Subcutaneous adipose tissue (tissue), 4 donors: Measurements from ENCODE around the gene PPM1E. TPM values are rescaled to one million over a fixed set of nuclear protein-coding genes. Genes with fewer than 3 reads are reported as not detected.

Experiments used
- total RNA-seq, 4 donors: library from RNA; depleted of rRNA; stranded (reverse); fragments of >200 nt; gene quantifications; one replicate each; pipeline ENCODE4 v1.1.0, GENCODE V29; 2016
- TF ChIP-seq, protein P1 (sequence below): fragments of 450-650 bp; IDR thresholded peaks from one replicate; pipeline ENCODE4 v1.5.1; 2016; ENCODE audit warnings: low read depth, mild to moderate bottlenecking, control low read depth, antibody characterized with exemption, moderate library complexity

PPM1E gene
- total RNA-seq, 4 donors from 2014 or later = 0.16 to 0.68 (median 0.22) TPM; not detected in 1

- TF ChIP-seq, protein P1, sequence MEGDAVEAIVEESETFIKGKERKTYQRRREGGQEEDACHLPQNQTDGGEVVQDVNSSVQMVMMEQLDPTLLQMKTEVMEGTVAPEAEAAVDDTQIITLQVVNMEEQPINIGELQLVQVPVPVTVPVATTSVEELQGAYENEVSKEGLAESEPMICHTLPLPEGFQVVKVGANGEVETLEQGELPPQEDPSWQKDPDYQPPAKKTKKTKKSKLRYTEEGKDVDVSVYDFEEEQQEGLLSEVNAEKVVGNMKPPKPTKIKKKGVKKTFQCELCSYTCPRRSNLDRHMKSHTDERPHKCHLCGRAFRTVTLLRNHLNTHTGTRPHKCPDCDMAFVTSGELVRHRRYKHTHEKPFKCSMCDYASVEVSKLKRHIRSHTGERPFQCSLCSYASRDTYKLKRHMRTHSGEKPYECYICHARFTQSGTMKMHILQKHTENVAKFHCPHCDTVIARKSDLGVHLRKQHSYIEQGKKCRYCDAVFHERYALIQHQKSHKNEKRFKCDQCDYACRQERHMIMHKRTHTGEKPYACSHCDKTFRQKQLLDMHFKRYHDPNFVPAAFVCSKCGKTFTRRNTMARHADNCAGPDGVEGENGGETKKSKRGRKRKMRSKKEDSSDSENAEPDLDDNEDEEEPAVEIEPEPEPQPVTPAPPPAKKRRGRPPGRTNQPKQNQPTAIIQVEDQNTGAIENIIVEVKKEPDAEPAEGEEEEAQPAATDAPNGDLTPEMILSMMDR = no peak
These were observed 204.4 kb downstream of the PPM1E start for GRCh38 chr17:58960068-58960467.

DNA sequence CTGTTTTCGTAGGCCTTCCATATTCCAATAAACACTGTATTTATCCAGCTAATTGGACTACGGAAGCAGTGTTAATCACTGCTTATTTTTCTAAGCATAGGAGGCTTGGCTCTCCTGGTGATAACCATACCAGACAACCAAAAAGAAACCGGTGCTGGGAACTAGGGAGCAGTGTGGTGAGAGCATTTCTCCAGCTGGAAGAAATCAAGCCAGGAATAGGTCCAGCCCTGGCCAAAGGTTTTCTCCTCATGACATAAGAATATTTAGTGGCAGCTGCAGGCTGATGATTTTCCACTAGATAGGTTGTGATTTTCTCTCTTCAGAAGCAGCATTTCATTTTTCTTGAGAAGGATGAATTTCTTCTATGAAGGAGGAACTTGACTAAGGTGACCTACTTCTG lies 209.6 kb downstream of the PPM1E start:
- TF ChIP-seq, protein P1 = no peak

DNA sequence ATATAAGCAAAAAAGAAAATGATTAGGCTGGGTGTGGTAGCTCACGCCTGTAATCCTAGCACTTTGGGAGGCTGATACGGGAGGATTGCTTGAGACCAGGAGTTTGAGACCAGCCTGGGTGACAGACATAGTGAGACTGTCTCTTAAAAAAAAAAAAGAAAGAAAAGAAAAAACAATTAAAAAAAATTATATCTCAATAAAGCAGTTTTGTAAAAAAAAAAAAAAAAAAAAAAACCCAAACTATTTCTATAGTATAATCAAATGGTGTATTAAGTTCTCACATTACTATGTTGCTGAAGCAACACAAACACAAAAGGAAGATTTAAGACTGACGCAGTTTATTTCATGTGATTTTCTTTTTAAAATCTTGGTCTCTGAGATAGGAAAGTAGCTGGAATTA lies 210.6 kb downstream of the PPM1E start:
- TF ChIP-seq, protein P1 = no peak

DNA sequence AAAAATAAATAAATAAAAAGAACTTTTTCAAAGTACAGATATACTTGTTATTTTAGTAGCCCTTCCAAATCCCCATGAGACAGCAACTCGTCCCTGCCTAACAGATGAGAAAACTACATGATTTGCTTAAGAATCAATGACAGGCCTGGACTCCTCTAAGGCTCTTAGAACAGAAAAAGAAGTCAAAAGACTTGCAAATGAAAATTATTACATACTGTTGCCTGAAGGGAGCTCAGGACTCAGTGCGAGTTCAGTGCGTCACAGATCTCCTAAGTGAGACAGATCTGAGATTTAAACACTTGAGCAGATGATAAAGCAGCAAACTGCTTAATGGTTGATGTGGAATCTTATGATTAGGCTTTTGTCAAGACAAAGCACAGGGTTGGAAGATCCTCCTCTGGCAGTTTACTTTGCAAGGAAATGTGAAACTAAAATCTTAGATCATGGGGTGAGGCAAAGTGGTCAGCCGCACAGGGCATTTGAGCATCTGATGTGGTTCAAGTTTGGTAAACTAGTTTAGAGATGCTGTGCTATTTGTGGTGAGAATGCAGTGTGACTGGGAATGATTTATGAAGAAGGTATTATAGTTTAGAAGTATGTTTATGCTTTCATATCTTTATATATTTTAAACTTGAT lies 212.9 kb downstream of the PPM1E start:
- TF ChIP-seq, protein P1 = no peak

DNA sequence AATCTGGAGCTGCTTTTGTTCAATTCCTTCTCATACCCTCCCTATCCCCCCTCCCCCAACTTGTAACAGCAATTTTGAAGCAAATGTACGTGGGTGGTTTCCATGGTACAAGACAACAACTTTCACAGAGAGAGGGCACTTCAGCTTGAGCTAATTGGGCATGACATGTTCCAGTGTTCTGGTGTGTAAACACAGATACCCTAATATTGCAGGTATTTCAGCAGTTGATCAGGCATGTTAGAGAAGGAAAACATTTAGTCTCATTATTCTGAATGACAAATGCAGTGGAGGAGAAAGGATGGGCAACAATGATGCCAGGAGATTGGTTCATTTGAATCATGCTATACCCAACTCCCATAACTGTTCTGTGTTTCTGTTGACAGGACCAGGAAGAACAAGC lies 213.5 kb downstream of the PPM1E start:
- TF ChIP-seq, protein P1 = no peak

GRCh38 chr17:58969612-58970011 lies 214.0 kb downstream of the PPM1E start:
- TF ChIP-seq, protein P1 = no peak

DNA sequence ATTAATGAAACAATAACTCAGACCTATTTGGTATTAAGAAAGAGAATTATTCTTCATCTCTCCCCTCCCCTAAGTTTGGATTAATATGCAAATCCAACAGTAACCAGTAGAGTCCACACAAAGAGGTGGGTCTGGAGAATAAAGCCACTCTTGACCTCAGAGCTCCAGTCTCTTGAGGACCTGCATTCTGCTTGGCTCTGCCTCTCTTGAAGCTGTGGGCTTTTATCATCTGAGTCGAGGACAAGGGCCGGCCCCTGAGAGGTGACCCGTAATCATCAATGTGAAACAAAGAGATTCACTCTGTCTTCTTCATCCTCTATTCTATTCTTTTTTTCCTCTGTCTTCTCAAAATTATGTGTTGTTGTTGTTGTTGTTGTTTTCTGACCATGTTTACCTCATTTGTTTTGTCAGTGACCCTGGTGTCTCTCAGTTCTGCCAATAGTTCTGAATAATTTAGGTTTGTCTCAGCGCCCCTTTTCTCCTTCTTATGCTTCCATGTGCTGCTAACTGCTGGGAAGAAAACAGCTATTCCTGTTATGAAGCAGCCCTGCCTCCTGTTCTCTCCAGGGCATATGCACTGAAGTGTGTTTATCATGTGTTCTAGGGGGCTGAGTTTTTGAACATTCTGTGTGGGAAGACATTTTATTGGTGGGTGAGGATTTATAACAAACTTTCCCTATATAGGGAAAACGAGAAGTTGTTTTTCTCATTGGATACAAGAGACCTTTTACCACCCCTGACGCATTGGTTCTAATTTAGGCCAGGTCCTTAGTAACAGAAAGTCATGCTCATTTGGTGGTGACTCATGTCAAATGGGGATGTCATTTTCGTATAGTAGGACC lies 215.2 kb downstream of the PPM1E start:
- TF ChIP-seq, protein P1 = no peak
